GM23248 (cell line): ENCODE measurements around the gene ANGEL1. TPM values are rescaled to one million over a fixed set of nuclear protein-coding genes. Genes with fewer than 3 reads are reported as not detected.

Experiments
- DNase-seq: peaks from one replicate; pipeline ENCODE4 v3.0.0-alpha.2; 2015
- H2AFZ ChIP-seq: fragments of 200-600 bp; sonication (generic); 2 replicates; pipeline ENCODE4 v1.6.1; 2016; ENCODE audit warnings: antibody characterized with exemption
- H3F3A ChIP-seq: fragments of 200-600 bp; sonication (generic); 2 replicates; pipeline ENCODE4 v1.6.1; 2016; ENCODE audit warnings: mild to moderate bottlenecking, antibody characterized with exemption, mixed run types; ENCODE audit not compliant: insufficient read depth
- H3K27ac ChIP-seq: fragments of 200-600 bp; sonication (generic); 2 replicates; pipeline ENCODE4 v1.5.1; 2016; ENCODE audit warnings: mild to moderate bottlenecking
- H3K27me3 ChIP-seq: fragments of 200-600 bp; sonication (generic); replicated peaks from 2 replicates; pipeline ENCODE4 v1.6.1; 2016; ENCODE audit warnings: mild to moderate bottlenecking; ENCODE audit not compliant: insufficient read depth
- H3K36me3 ChIP-seq: fragments of 200-600 bp; sonication (generic); 2 replicates; pipeline ENCODE4 v1.6.1; 2016; ENCODE audit warnings: low read depth, mild to moderate bottlenecking
- H3K4me1 ChIP-seq: fragments of 200-600 bp; sonication (generic); 2 replicates; pipeline ENCODE4 v1.6.1; 2016; ENCODE audit warnings: mild to moderate bottlenecking; ENCODE audit not compliant: insufficient read depth
- H3K4me2 ChIP-seq: fragments of 200-600 bp; sonication (generic); one replicate; pipeline ENCODE4 v1.6.1; 2016; ENCODE audit warnings: mild to moderate bottlenecking; ENCODE audit not compliant: unreplicated experiment
- H3K4me3 ChIP-seq: fragments of 200-600 bp; sonication (generic); 2 replicates; pipeline ENCODE4 v1.5.1; 2016; ENCODE audit warnings: mild to moderate bottlenecking
- H3K79me2 ChIP-seq: fragments of 200-600 bp; sonication (generic); 2 replicates; pipeline ENCODE4 v1.6.1; 2016; ENCODE audit warnings: mild to moderate bottlenecking; ENCODE audit not compliant: insufficient read depth
- H3K9ac ChIP-seq: fragments of 200-600 bp; sonication (generic); 2 replicates; pipeline ENCODE4 v1.6.1; 2016; ENCODE audit warnings: mild to moderate bottlenecking
- H3K9me2 ChIP-seq: fragments of 200-600 bp; sonication (generic); 2 replicates; pipeline ENCODE4 v1.6.1; 2016; ENCODE audit warnings: mixed run types, mild to moderate bottlenecking, moderate library complexity; ENCODE audit not compliant: insufficient read depth
- H3K9me3 ChIP-seq: fragments of 200-600 bp; sonication (generic); one replicate; pipeline ENCODE4 v1.6.1; 2017; ENCODE audit warnings: low read depth
- H4K20me1 ChIP-seq: fragments of 200-600 bp; sonication (generic); 2 replicates; pipeline ENCODE4 v1.6.0; 2016; ENCODE audit not compliant: insufficient read depth
- EZH2 ChIP-seq: fragments of 200-600 bp; sonication (generic); IDR thresholded peaks from 2 replicates; pipeline ENCODE4 v1.6.1; 2018; ENCODE audit warnings: antibody characterized with exemption, mild to moderate bottlenecking; ENCODE audit not compliant: insufficient read depth, poor library complexity, severe bottlenecking
- EZH2phosphoT487 ChIP-seq: fragments of 200-600 bp; sonication (generic); IDR thresholded peaks from 2 replicates; pipeline ENCODE4 v1.6.1; 2018; ENCODE audit warnings: antibody characterized with exemption, moderate library complexity, mild to moderate bottlenecking, low read depth; ENCODE audit not compliant: insufficient read depth
- WGBS, 2 experiments: methylation state at CpG; one replicate each; pipeline ENCODE4 v1.1.6; 2015 to 2017; ENCODE audit warnings: low lambda C conversion rate in 2 of 2, low coverage in 1 of 2; ENCODE audit errors: missing lambda C conversion rate in 2 of 2; 5-methylcytosine and 5-hydroxymethylcytosine counted together
- in situ Hi-C: fragments of 300-500 bp; cut with MboI; formaldehyde crosslinking; loops from 2 replicates; pipeline ENCODE4 v1.15.0; 2020
- polyA plus RNA-seq: library from polyadenylated mRNA; unstranded; fragments of >200 nt; fragmentation: Nextera tagmentation; extraction: Ambion mirVana; gene quantifications from 2 replicates; pipeline ENCODE4 v1.2.1, GENCODE V29; 2016
- total RNA-seq: library from RNA; depleted of rRNA; stranded (reverse); fragments of >200 nt; shearing (Covaris generic); gene quantifications from 2 replicates; pipeline ENCODE4 v1.2.3, GENCODE V29; 2014

The ANGEL1 gene
- total and polyA plus RNA-seq, 2 experiments from 2014 or later: 4.9 to 7.3 TPM

GRCh38 chr14:76782885-76783566 is 29.7 kb downstream of the ANGEL1 start:
- Histone ChIP-seq H3K36me3 (no peaks in the 10 kb centered on the region), H4K20me1 (no peaks in the 10 kb centered on the region), H3K79me2 (no peaks in the 10 kb centered on the region), H3F3A (no peaks in the 10 kb centered on the region), H3K9me2 (no peaks in the 10 kb centered on the region), H3K4me2 (no peak overlapping the region), H3K9me3 (no peaks in the 10 kb centered on the region), H3K4me3 (no peak overlapping the region), H3K4me1 (no peaks in the 10 kb centered on the region), H3K27me3 (no peaks in the 10 kb centered on the region), H2AFZ (no peak overlapping the region), H3K9ac (no peak overlapping the region), H3K27ac (no peak overlapping the region)
- in situ Hi-C loops: no loop called here
- no peak for TF ChIP-seq EZH2
- TF ChIP-seq EZH2phosphoT487: no peak
- no peak for DNase-seq
- 68 to 71% methylated on average over 9 of the region's 9 CpGs for WGBS, 2 experiments

DNA sequence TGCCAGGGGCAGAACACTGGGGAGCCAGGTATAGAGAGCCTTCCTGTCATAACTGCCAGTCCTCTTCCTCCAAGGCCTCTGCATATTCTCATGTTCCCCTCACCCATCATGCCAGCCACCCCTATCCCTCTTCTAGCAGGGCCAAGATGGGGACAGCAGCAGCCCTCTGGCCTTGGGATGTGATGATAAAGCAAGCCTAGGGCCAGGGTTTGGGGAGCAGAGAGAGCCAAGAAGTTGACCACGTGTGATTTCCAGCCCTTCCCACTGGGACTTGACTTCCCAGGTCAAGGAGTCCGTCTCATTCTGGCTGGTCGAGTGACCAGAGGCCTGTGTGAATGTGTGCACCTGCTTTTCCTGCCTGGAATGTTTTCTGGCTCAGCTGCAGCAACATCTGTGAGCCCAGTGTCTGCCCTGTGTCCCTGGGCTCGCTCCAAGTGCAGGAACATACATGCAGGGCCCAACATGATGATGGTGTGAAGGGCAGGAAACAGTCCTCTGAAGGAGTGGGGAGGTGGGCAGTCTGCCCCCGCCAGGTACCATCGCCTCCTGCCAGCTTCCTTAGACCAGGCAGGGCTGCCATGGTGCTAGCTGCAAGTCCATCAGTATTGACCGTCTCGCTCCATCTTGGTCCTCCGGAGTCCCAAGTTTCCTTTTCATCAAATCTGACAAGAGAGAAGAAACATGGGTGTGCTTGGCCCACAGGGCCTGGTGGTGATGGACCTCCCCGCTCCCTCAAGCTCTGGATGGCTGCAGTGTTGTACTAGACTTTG is 30.4 kb downstream of the ANGEL1 start:
- Histone ChIP-seq H3K27ac (no peak overlapping the region), H4K20me1 (no peaks in the 10 kb centered on the region), H3K4me1 (no peaks in the 10 kb centered on the region), H3K4me2 (no peak overlapping the region), H3K9me3 (no peaks in the 10 kb centered on the region), H3K9ac (no peak overlapping the region), H3K79me2 (no peaks in the 10 kb centered on the region), H3K9me2 (no peaks in the 10 kb centered on the region), H3K4me3 (no peak overlapping the region), H3F3A (no peaks in the 10 kb centered on the region), H2AFZ (no peak overlapping the region), H3K36me3 (no peaks in the 10 kb centered on the region), H3K27me3 (no peaks in the 10 kb centered on the region)
- in situ Hi-C loops: no loop called here
- 77 to 78% methylated on average over 10 of the region's 10 CpGs for WGBS, 2 experiments
- no peak for TF ChIP-seq EZH2phosphoT487
- TF ChIP-seq EZH2: no peak
- DNase-seq: no peak

DNA sequence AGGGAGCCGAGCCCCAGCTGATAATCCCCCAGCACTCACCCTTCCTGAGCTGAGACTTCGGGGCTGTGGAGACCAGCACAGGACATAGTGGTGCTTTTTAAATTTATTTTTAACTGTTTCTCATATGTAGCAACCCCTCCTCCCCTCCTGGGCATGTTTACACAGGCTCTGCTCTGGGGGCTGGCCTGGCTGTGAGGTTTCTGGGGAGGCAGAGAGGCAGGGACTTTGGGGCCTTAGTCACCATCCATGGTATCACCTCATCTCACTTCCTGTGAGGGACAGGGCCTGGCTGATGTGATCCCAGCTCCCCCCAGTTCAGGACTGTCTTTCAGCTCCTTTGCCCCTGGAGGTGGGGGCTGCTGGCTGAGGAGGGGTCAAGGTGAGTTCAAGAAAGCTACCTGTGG is 31.0 kb downstream of the ANGEL1 start:
- no peak overlapping the region for H3K9ac ChIP-seq

GRCh38 chr14:76780875-76781647 is 31.6 kb downstream of the ANGEL1 start:
- DNase-seq: no peak
- Histone ChIP-seq H3K9me3 (no peaks in the 10 kb centered on the region), H2AFZ (no peak overlapping the region), H4K20me1 (no peaks in the 10 kb centered on the region), H3K4me2 (no peak overlapping the region), H3K27ac (no peak overlapping the region), H3K4me1 (no peaks in the 10 kb centered on the region), H3K4me3 (no peak overlapping the region), H3K27me3 (no peaks in the 10 kb centered on the region), H3K79me2 (no peaks in the 10 kb centered on the region), H3K36me3 (no peaks in the 10 kb centered on the region), H3F3A (no peaks in the 10 kb centered on the region), H3K9ac (no peak overlapping the region), H3K9me2 (no peaks in the 10 kb centered on the region)
- TF ChIP-seq EZH2phosphoT487: no peak
- TF ChIP-seq EZH2: no peak
- WGBS, 2 experiments: 89 to 90% methylated on average over 10 to 11 of the region's 11 CpGs
- in situ Hi-C loops: no loop called here

More for the DNA sequence above, 31.0 kb downstream of the ANGEL1 start:
- H3K9me2 ChIP-seq: no peaks in the 10 kb centered on the region
- no peaks in the 10 kb centered on the region for H3K79me2 ChIP-seq
- no peaks in the 10 kb centered on the region for H3F3A ChIP-seq
- H3K4me2 ChIP-seq: no peak overlapping the region
- H3K27me3 ChIP-seq: no peaks in the 10 kb centered on the region
- DNase-seq: no peak
- H3K36me3 ChIP-seq: no peaks in the 10 kb centered on the region
- H3K9me3 ChIP-seq: no peaks in the 10 kb centered on the region
- in situ Hi-C loops: no loop called here
- no peak overlapping the region for H3K4me3 ChIP-seq
- no peak overlapping the region for H2AFZ ChIP-seq
- no peaks in the 10 kb centered on the region for H3K4me1 ChIP-seq
- no peaks in the 10 kb centered on the region for H4K20me1 ChIP-seq
- H3K27ac ChIP-seq: no peak overlapping the region
- TF ChIP-seq EZH2phosphoT487 (no peak), EZH2 (no peak)
- WGBS, 2 experiments: 98 to 100% methylated on average over 2 of the region's 2 CpGs
